Body of pancreas (tissue), 4 donors: ENCODE data around the gene CTNND2. TPM values are rescaled to one million over a fixed set of nuclear protein-coding genes. Genes with fewer than 3 reads are reported as not detected.
"Not testable (repeated sequence)": the region's sequence is repeated elsewhere in the genome, so short reads cannot be mapped to it uniquely, and the experiment has no call there.

Experiments
- ATAC-seq: fragments of 150-250 bp; one replicate; pipeline ENCODE4 v1.9.1; 2016
- DNase-seq, 4 donors: peaks; one replicate each; pipeline ENCODE4 v3.0.0-alpha.2; 2019
- H3K27ac ChIP-seq, 4 donors: fragments of 200-600 bp; sonication (generic); 1 replicate in 3 of 4; 2 replicates in 1 of 4; pipeline versions ENCODE4 v1.5.1 to v1.6.1; 2016 to 2019; ENCODE audit warnings: mild to moderate bottlenecking in 1 of 4, mixed read lengths in 1 of 4, moderate library complexity in 1 of 4
- H3K27me3 ChIP-seq, 2 donors: fragments of 200-600 bp; sonication (generic); one replicate each; pipeline ENCODE4 v1.6.0; 2016; ENCODE audit warnings: mild to moderate bottlenecking in 1 of 2
- H3K36me3 ChIP-seq, 2 donors: fragments of 200-600 bp; sonication (generic); replicated peaks in 1 of 2; 2 replicates each; pipeline ENCODE4 v1.5.1; 2016; ENCODE audit warnings: low read depth in 2 of 2; ENCODE audit not compliant: insufficient read depth in 1 of 2
- H3K4me1 ChIP-seq: fragments of 200-600 bp; sonication (generic); one replicate; pipeline ENCODE4 v1.6.0; 2016
- H3K4me3 ChIP-seq, 2 donors: fragments of 200-600 bp; sonication (generic); 1 replicate in 1 of 2; 2 replicates in 1 of 2; pipeline ENCODE4 v1.5.1; 2016 to 2019
- H3K9me3 ChIP-seq, 3 donors: fragments of 200-600 bp; sonication (generic); 1 replicate in 2 of 3; 2 replicates in 1 of 3; pipeline ENCODE4 v1.5.1; 2016
- POLR2A ChIP-seq, 3 donors: fragments of 450-650 bp; IDR thresholded peaks; one replicate each; pipeline ENCODE4 v1.6.1; 2016; ENCODE audit warnings: antibody characterized with exemption in 3 of 3, mild to moderate bottlenecking in 2 of 3
- whole genome bisulfite sequencing, 2 donors: methylation state at CpG; one replicate each; pipeline ENCODE4 v1.1.5; 2017; 5-methylcytosine and 5-hydroxymethylcytosine counted together
- intact Hi-C: fragments of 100-400 bp; cut with DNase I; formaldehyde crosslinking; loops from one replicate; pipeline ENCODE4 v1.15.1; 2023
- total RNA-seq, 2 donors: library from RNA; depleted of rRNA; stranded (reverse); fragments of >200 nt; gene quantifications; one replicate each; pipeline ENCODE4 v1.1.0, GENCODE V29; 2016
- TF ChIP-seq, protein P1 (sequence below), 7 experiments: fragments of 450-650 bp in 4 of 7; fragments of 200-600 bp in 3 of 7; sonication (generic) in 3 of 7; IDR thresholded peaks; one replicate each; pipeline ENCODE4 v1.5.1; 2016 to 2019; ENCODE audit warnings: antibody characterized with exemption in 7 of 7

CTNND2 gene
- total RNA-seq, 2 donors from 2014 or later: 21.0 to 82.4 TPM

DNA sequence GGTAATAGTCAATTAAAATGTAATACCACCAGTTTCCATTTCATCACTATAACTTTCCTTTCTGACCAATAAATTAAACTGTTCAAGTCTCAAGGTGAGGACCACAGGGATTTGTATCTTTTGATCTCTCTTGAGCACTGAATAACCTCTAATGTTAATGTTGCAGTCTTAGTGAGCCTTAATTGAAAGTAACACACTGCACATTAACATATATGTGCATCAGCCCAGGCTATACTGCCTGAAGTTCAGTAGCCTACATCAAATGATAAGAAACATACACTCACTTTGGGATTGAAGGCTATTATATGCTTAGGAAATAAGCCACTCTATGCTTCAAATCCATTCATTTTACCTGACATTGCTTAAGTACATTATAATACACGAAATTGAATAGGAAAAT lies 832.2 kb downstream of the CTNND2 start:
- Histone ChIP-seq H3K27ac (no peak overlapping the region), H3K36me3 (no peaks in the 10 kb centered on the region), H3K4me3 (no peak overlapping the region), H3K27me3 (no peaks in the 10 kb centered on the region), H3K4me1 (no peaks in the 10 kb centered on the region), H3K9me3 (no peaks in the 10 kb centered on the region)
- no peak for DNase-seq
- intact Hi-C loops: no loop called here
- WGBS, 2 donors: 83 to 91% methylated on average over 1 of the region's 1 CpG
- TF ChIP-seq, protein P1, sequence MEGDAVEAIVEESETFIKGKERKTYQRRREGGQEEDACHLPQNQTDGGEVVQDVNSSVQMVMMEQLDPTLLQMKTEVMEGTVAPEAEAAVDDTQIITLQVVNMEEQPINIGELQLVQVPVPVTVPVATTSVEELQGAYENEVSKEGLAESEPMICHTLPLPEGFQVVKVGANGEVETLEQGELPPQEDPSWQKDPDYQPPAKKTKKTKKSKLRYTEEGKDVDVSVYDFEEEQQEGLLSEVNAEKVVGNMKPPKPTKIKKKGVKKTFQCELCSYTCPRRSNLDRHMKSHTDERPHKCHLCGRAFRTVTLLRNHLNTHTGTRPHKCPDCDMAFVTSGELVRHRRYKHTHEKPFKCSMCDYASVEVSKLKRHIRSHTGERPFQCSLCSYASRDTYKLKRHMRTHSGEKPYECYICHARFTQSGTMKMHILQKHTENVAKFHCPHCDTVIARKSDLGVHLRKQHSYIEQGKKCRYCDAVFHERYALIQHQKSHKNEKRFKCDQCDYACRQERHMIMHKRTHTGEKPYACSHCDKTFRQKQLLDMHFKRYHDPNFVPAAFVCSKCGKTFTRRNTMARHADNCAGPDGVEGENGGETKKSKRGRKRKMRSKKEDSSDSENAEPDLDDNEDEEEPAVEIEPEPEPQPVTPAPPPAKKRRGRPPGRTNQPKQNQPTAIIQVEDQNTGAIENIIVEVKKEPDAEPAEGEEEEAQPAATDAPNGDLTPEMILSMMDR (IDR thresholded peaks at IDR 0.05): no peak
- no peak for TF ChIP-seq POLR2A (IDR thresholded peaks at IDR 0.05)
- ATAC-seq: no peak

DNA sequence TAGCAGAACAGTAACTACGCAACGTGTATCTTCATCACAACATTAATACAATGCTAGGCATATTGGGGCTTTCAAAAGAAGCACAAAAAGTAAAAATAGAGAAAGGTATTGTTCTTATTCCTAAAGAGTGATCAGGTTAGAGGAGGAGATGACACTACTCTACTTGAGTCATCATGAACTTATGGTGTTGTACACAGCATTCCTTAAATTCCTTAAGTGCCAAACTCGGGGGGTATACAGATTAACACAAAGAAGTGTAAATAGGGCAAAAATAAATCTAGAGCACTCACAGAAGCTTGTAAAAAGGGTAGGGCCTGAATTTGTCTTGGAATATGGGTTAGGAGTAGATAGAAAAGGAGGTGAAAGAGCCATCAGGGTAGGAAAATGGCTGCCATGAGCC lies 835.2 kb downstream of the CTNND2 start:
- ATAC-seq (no peak), DNase-seq (no peak)
- no peak for TF ChIP-seq POLR2A (IDR thresholded peaks at IDR 0.05)
- TF ChIP-seq, protein P1 (IDR thresholded peaks at IDR 0.05): no peak
- Histone ChIP-seq H3K27ac (no peak overlapping the region), H3K27me3 (no peaks in the 10 kb centered on the region), H3K4me3 (no peak overlapping the region), H3K36me3 (no peaks in the 10 kb centered on the region), H3K9me3 (no peaks in the 10 kb centered on the region), H3K4me1 (peaks cover 19% of the 10 kb centered on the region)
- WGBS, 2 donors: 77 to 84% methylated on average over 3 of the region's 3 CpGs
- intact Hi-C loops: no loop called here

GRCh38 chr5:11065723-11066122 lies 838.5 kb downstream of the CTNND2 start:
- ATAC-seq, intact Hi-C loops, H3K36me3 ChIP-seq, DNase-seq, H3K27me3 ChIP-seq, H3K9me3 ChIP-seq, H3K4me3 ChIP-seq: not testable (repeated sequence)
- WGBS, 2 donors: 46 to 77% methylated on average over 1 of the region's 1 CpG
- Histone ChIP-seq H3K4me1 (peaks cover 24% of the 10 kb centered on the region), H3K27ac (peak overlapping the region; percentile 76 to 83 (median 80))

DNA sequence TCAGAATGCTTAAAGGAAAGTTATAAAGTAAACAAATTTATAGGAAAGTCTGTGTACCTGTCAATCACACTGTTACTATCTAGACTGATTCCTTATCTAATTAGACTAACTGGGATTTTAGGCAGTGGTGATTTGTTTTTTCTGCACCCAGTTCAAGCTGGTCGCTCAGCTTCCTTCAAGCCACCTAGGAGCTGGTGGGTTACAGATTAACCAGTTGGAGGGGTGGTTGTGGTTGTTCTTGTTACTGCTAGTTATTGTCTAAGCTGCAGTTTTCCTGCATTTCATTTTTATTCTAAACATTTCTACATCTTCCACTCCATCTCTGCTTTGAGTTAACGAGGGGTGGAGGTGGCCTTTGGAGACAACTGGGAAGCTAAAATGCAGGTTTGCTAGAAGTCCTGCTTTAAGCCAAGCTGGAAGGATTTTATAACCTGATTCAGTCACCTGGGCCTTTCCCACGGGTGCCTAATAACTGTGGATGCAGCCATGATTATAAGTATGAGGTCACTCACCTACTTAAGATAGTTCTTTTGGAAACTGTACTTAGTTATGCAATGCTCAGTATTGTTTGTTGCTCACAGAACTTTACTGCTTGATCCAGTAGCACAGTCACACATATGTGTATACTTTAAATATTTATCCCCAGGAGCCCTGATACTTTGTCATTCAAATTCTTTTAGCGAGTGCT lies 839.3 kb downstream of the CTNND2 start:
- Histone ChIP-seq H3K4me1 (peaks cover 24% of the 10 kb centered on the region), H3K27ac (peak overlapping the region; percentile 76 to 83 (median 80)), H3K36me3 (no peaks in the 10 kb centered on the region), H3K9me3 (no peaks in the 10 kb centered on the region), H3K27me3 (no peaks in the 10 kb centered on the region), H3K4me3 (no peak overlapping the region)
- intact Hi-C loops: no loop called here
- ATAC-seq (peak; percentile 96), DNase-seq (peak; percentile 87 to 91 (median 89))
- TF ChIP-seq, protein P1 (IDR thresholded peaks at IDR 0.05): peak in 1 of 7 experiments; percentile 10
- TF ChIP-seq POLR2A (IDR thresholded peaks at IDR 0.05): peak in 1 of 3 donors; percentile 35
- WGBS, 2 donors: 21 to 26% methylated on average over 4 of the region's 4 CpGs

DNA sequence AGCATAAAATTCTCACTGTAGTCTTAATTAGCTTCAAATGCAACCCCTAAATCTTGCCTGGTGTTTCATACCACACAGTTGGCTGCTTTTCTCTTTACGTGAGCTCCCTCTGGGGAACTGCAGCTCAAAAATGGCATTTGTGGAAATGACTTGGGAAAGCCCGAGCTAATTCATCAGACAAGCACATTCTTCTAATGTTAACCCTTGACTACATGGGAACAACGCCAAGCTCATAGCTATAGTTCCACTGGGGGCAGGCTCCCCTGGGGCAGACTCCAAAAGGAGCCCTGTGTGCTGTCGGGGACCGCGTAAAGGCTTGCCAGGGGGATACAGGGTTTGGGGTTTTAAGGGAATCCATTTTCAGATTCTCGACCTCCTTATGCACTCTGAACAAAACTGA lies 841.8 kb downstream of the CTNND2 start:
- TF ChIP-seq, protein P1 (IDR thresholded peaks at IDR 0.05): peak in 1 of 7 experiments; percentile 18
- no peak for TF ChIP-seq POLR2A (IDR thresholded peaks at IDR 0.05)

More for the DNA sequence above, 841.8 kb downstream of the CTNND2 start:
- H3K4me3 ChIP-seq: no peak overlapping the region
- H3K36me3 ChIP-seq: no peaks in the 10 kb centered on the region
- H3K9me3 ChIP-seq: no peaks in the 10 kb centered on the region
- intact Hi-C loops: no loop called here
- ATAC-seq: peak; percentile 30
- peak overlapping the region in 3 of 4 donors; percentile 47 to 61 (median 48) for H3K27ac ChIP-seq
- H3K4me1 ChIP-seq: peaks cover 24% of the 10 kb centered on the region
- no peaks in the 10 kb centered on the region for H3K27me3 ChIP-seq
- 63 to 71% methylated on average over 7 of the region's 7 CpGs for WGBS, 2 donors
- peak in 1 of 4 donors; percentile 33 for DNase-seq
